HG02973 (cell line): ENCODE results near the gene PARP16.
"Not testable (repeated sequence)": the region's sequence is repeated elsewhere in the genome, so short reads cannot be mapped to it uniquely, and the experiment has no call there.

ENCODE experiments used
- ATAC-seq: cut with Tn5 transposase; IDR thresholded peaks from one replicate; pipeline ENCODE4 v1.9.1; 2021; ENCODE audit warnings: moderate library complexity; ENCODE audit not compliant: unreplicated experiment

The PARP16 gene

GRCh38 chr15:65278480-65278879, 8.2 kb downstream of the PARP16 start:
- ATAC-seq = no peak

GRCh38 chr15:65277015-65277414, 9.7 kb downstream of the PARP16 start:
- no peak for ATAC-seq

- ATAC-seq = no peak
Measured at GRCh38 chr15:65275728-65276126, 11.0 kb downstream of the PARP16 start.

GRCh38 chr15:65275104-65275727, 11.5 kb downstream of the PARP16 start:
- no peak for ATAC-seq

GRCh38 chr15:65270811-65271545, 15.7 kb downstream of the PARP16 start:
- ATAC-seq = not testable (repeated sequence)

GRCh38 chr15:65268411-65268810, 18.3 kb downstream of the PARP16 start:
- no peak for ATAC-seq

- ATAC-seq = no peak
Measured at GRCh38 chr15:65266469-65266868, 20.2 kb downstream of the PARP16 start.

- no peak for ATAC-seq
Measured at GRCh38 chr15:65264863-65265430, 21.7 kb downstream of the PARP16 start.

GRCh38 chr15:65263313-65263712, 23.4 kb downstream of the PARP16 start:
- no peak for ATAC-seq

- no peak for ATAC-seq
Measured at GRCh38 chr15:65260968-65261367, 25.7 kb downstream of the PARP16 start.

- ATAC-seq = no peak
Measured at GRCh38 chr15:65259367-65259797, 27.3 kb downstream of the PARP16 start.

- ATAC-seq = no peak
Measured at GRCh38 chr15:65258375-65259262, 28.1 kb downstream of the PARP16 start.

GRCh38 chr15:65255486-65256140, 31.1 kb downstream of the PARP16 start:
- ATAC-seq = no peak

- ATAC-seq = no peak
Measured at GRCh38 chr15:65254758-65255157, 31.9 kb downstream of the PARP16 start.

- ATAC-seq = no peak
Measured at GRCh38 chr15:65254356-65254755, 32.3 kb downstream of the PARP16 start.

GRCh38 chr15:65249641-65250040, 37.0 kb downstream of the PARP16 start:
- peak; percentile 72 for ATAC-seq

GRCh38 chr15:65248511-65249255, 38.0 kb downstream of the PARP16 start:
- no peak for ATAC-seq

GRCh38 chr15:65246939-65247338, 39.7 kb downstream of the PARP16 start:
- ATAC-seq = no peak

GRCh38 chr15:65246026-65246714, 40.5 kb downstream of the PARP16 start:
- no peak for ATAC-seq
